ENCODE measurements around the gene SPPL2B. TPM values are rescaled to one million over a fixed set of nuclear protein-coding genes. Genes with fewer than 3 reads are reported as not detected.

The SPPL2B gene
- total and polyA plus RNA-seq, 9 of the 15 experiments (the other 6 are each of a cell fraction or from before 2014, with no cell fraction given) = 0.20 to 81.2 (median 15.1) TPM

GRCh38 chr19:2345076-2345475, 16.6 kb downstream of the SPPL2B start:
- Histone ChIP-seq H3K4me1 (replicated peaks in 1 of 2; ENCODE audit: control insufficient read depth in 2 of 2, insufficient read depth in 2 of 2, low read length in 2 of 2) (peaks cover 19 to 56% of the 10 kb centered on the region in 2 experiments; a peak in 4 of 5 replicates), H4K20me1 (replicated peaks; ENCODE audit: control insufficient read depth, insufficient read depth, low read length) (no peaks in the 10 kb centered on the region), H3K27ac (ENCODE audit: extremely low read depth, low read depth, low read length) (no peak overlapping the region), H3K4me2 (ENCODE audit: insufficient read depth, low read length) (0 out of 2 replicates have a peak overlapping the region, but pooled peaks have one; percentile 33), H3K9ac (ENCODE audit: insufficient read depth in 1 of 2, low read depth in 2 of 2, low read length in 2 of 2) (peak overlapping the region in 1 of 2 experiments; percentile 68; a peak in 3 of 4 replicates), H3K36me3 (ENCODE audit: control insufficient read depth, insufficient read depth, low read length) (peaks cover 41% of the 10 kb centered on the region; the same call in 2 of the 3 replicates), H3K79me2 (ENCODE audit: control insufficient read depth, insufficient read depth, low read length) (no peaks in the 10 kb centered on the region), H3K4me3 (no peak overlapping the region), H3K9me3 (replicated peaks; ENCODE audit: control insufficient read depth, insufficient read depth, low read depth, low read length) (no peaks in the 10 kb centered on the region), H2AFZ (ENCODE audit: low read depth, low read length) (no peak overlapping the region), H3K9me1 (ENCODE audit: control insufficient read depth, insufficient read depth, low read length) (no peaks in the 10 kb centered on the region), H3K27me3 (ENCODE audit: control insufficient read depth in 2 of 2, insufficient read depth in 2 of 2, low read length in 2 of 2) (no peaks in the 10 kb centered on the region)
- no peak for ATAC-seq
- intact Hi-C loops (cut with micrococcal nuclease) (no loop called here), in situ Hi-C loops (cut with MboI) (no loop called here)
- CTCF ChIA-PET (ENCODE audit: low intra/inter-chr PET ratio) = no interaction called here
- no peak for FAIRE-seq
- POLR2A ChIA-PET = interaction anchor here (1.2 kb wide), 2 partner anchors 10 to 13 kb away, joined by 3 read pairs; no protein-coding TSS in a partner anchor
- no peak for DNase-seq (ENCODE audit: extremely low read depth in 1 of 4, low spot score in 3 of 4)
- BruUV-seq (replicated peaks) = no TSS peak
- TF ChIP-seq POLR2G (IDR thresholded peaks at IDR 0.05; ENCODE audit: low read depth, low read length) = 0 out of 2 replicates have a peak, but pooled peaks have one; percentile 1
- no peak for TF ChIP-seq FOSL1 (tag; conservative IDR thresholded peaks at IDR 0.05)
- WGBS (ENCODE audit: insufficient coverage, low coverage, missing lambda C conversion rate) = 98% methylated on average over 15 of the region's 17 CpGs

GRCh38 chr19:2345794-2346663, 17.5 kb downstream of the SPPL2B start:
- in situ Hi-C loops (cut with MboI) (no loop called here), intact Hi-C loops (cut with micrococcal nuclease) (no loop called here)
- peaks cover 39% of the 10 kb centered on the region; the same call in 2 of the 3 replicates for H3K36me3 ChIP-seq (ENCODE audit: control insufficient read depth, insufficient read depth, low read length)
- H3K27me3 ChIP-seq (ENCODE audit: control insufficient read depth in 2 of 2, insufficient read depth in 2 of 2, low read length in 2 of 2) = no peaks in the 10 kb centered on the region
- FAIRE-seq (peak; percentile 98), DNase-seq (ENCODE audit: extremely low read depth in 1 of 4, low spot score in 3 of 4) (peak; percentile 85 to 91 (median 89)), ATAC-seq (peak; percentile 98)
- H3K4me2 ChIP-seq (ENCODE audit: insufficient read depth, low read length) = peak overlapping the region; percentile 33; the same call in 1 of the 2 replicates
- no TSS peak for BruUV-seq (replicated peaks)
- no peaks in the 10 kb centered on the region for H3K79me2 ChIP-seq (ENCODE audit: control insufficient read depth, insufficient read depth, low read length)
- H4K20me1 ChIP-seq (replicated peaks; ENCODE audit: control insufficient read depth, insufficient read depth, low read length) = no peaks in the 10 kb centered on the region
- peak overlapping the region; percentile 61; a peak in 3 of 4 replicates for H3K9ac ChIP-seq (ENCODE audit: insufficient read depth in 1 of 2, low read depth in 2 of 2, low read length in 2 of 2)
- peak overlapping the region; percentile 81 for H3K27ac ChIP-seq (ENCODE audit: extremely low read depth, low read depth, low read length)
- ChIA-PET POLR2A (interaction anchor here (0.7 to 1.3 kb wide), 8 partner anchors 9 to 478 kb away, joined by 3 to 5 read pairs (median 3); no protein-coding TSS in a partner anchor), CTCF (ENCODE audit: low intra/inter-chr PET ratio) (no interaction called here)
- WGBS (ENCODE audit: insufficient coverage, low coverage, missing lambda C conversion rate) = 35% methylated on average over 20 of the region's 25 CpGs
- peaks cover 18 to 52% of the 10 kb centered on the region in 2 experiments; a peak in 4 of 5 replicates for H3K4me1 ChIP-seq (replicated peaks in 1 of 2; ENCODE audit: control insufficient read depth in 2 of 2, insufficient read depth in 2 of 2, low read length in 2 of 2)
- no peaks in the 10 kb centered on the region; the same call in 1 of the 2 replicates for H3K9me3 ChIP-seq (replicated peaks; ENCODE audit: control insufficient read depth, insufficient read depth, low read depth, low read length)
- H2AFZ ChIP-seq (ENCODE audit: low read depth, low read length) = peak overlapping the region; percentile 4; the same call in 1 of the 2 replicates
- no peak overlapping the region for H3K4me3 ChIP-seq
- H3K9me1 ChIP-seq (ENCODE audit: control insufficient read depth, insufficient read depth, low read length) = peaks cover 1% of the 10 kb centered on the region
- TF ChIP-seq NBN (IDR thresholded peaks at IDR 0.05; ENCODE audit: low read depth) (peak; percentile 87), EP300 (IDR thresholded peaks at IDR 0.05; ENCODE audit: low read length) (peak; percentile 44; the same call in 1 of the 2 replicates), LCOR (CRISPR knock-in tag; IDR thresholded peaks at IDR 0.05) (no peak), L3MBTL2 (IDR thresholded peaks at IDR 0.05) (peak; percentile 83), CEBPB (tag; IDR thresholded peaks at IDR 0.05) (no peak), TAL1 (IDR thresholded peaks at IDR 0.05) (peak; percentile 84), TRIM25 (IDR thresholded peaks at IDR 0.05; ENCODE audit: borderline replicate concordance) (peak; percentile 88; the same call in 1 of the 2 replicates), STAT5B (CRISPR knock-in tag; IDR thresholded peaks at IDR 0.05) (no peak), MYNN (IDR thresholded peaks at IDR 0.05) (no peak), MYNN (CRISPR knock-in tag; IDR thresholded peaks at IDR 0.05) (no peak)

Data from K562 (cell line).